SK-N-SH treated with all-trans-retinoic acid at 6 μM for 48 hours (cell line): ENCODE results near the gene PIGM.

Source experiments
- ATAC-seq: fragments of 200-7000 bp; cut with Tn5 transposase; 3 replicates; pipeline ENCODE4 v1.9.1; 2020; ENCODE audit warnings: mild to moderate bottlenecking, moderate library complexity
- ARNTL ChIP-seq: fragments of 450-650 bp; formaldehyde crosslinking; IDR thresholded peaks from 2 replicates; pipeline ENCODE4 v1.5.0; 2020; ENCODE audit warnings: low read depth, mild to moderate bottlenecking, moderate library complexity, borderline replicate concordance
- BACH2 ChIP-seq: fragments of 250-450 bp; sonication (Bioruptor Pico); IDR thresholded peaks from 2 replicates; pipeline ENCODE4 v1.9.0; 2021; ENCODE audit warnings: mild to moderate bottlenecking, borderline replicate concordance
- CSDC2 ChIP-seq: fragments of 250-450 bp; sonication (Bioruptor Pico); IDR thresholded peaks from 2 replicates; pipeline ENCODE4 v1.5.0; 2020; ENCODE audit warnings: mild to moderate bottlenecking, moderate library complexity
- ESRRG ChIP-seq: fragments of 250-450 bp; sonication (Bioruptor Pico); IDR thresholded peaks from 2 replicates; pipeline ENCODE4 v1.6.1; 2021; ENCODE audit warnings: mild to moderate bottlenecking
- GLIS3 ChIP-seq: fragments of 250-450 bp; sonication (Bioruptor Pico); IDR thresholded peaks from 2 replicates; pipeline ENCODE4 v1.5.0; 2020; ENCODE audit warnings: mild to moderate bottlenecking, moderate library complexity
- ISL1 ChIP-seq: fragments of 250-450 bp; sonication (Bioruptor Pico); IDR thresholded peaks from 2 replicates; pipeline ENCODE4 v2.1.2; 2022; ENCODE audit warnings: mild to moderate bottlenecking, moderate library complexity
- OSR1 ChIP-seq: fragments of 250-450 bp; sonication (Bioruptor Pico); IDR thresholded peaks from 2 replicates; pipeline ENCODE4 v1.8.0; 2022; ENCODE audit warnings: moderate library complexity, mild to moderate bottlenecking, inconsistent platforms
- PPARA ChIP-seq: fragments of 250-450 bp; sonication (Bioruptor Pico); IDR thresholded peaks from 2 replicates; pipeline ENCODE4 v1.5.0; 2020; ENCODE audit warnings: mild to moderate bottlenecking, borderline replicate concordance
- RARB ChIP-seq: fragments of 250-450 bp; sonication (Bioruptor Pico); IDR thresholded peaks from 2 replicates; pipeline ENCODE4 v1.8.0; 2021; ENCODE audit warnings: mild to moderate bottlenecking, moderate library complexity
- SNAI2 ChIP-seq: fragments of 250-450 bp; sonication (Bioruptor Pico); IDR thresholded peaks from 2 replicates; pipeline ENCODE4 v1.5.0; 2020; ENCODE audit warnings: mild to moderate bottlenecking, moderate library complexity
- TCF4 ChIP-seq: fragments of 250-450 bp; sonication (Bioruptor Pico); IDR thresholded peaks from 2 replicates; pipeline ENCODE4 v1.8.0; 2021; ENCODE audit warnings: mild to moderate bottlenecking, moderate library complexity, borderline replicate concordance
- TOX ChIP-seq: fragments of 250-450 bp; sonication (Bioruptor Pico); IDR thresholded peaks from 2 replicates; pipeline ENCODE4 v1.8.0; 2021; ENCODE audit warnings: mild to moderate bottlenecking, moderate library complexity, borderline replicate concordance
- ZC3H10 ChIP-seq: fragments of 250-450 bp; sonication (Bioruptor Pico); IDR thresholded peaks from 2 replicates; pipeline ENCODE4 v1.5.1; 2021; ENCODE audit warnings: mild to moderate bottlenecking, moderate library complexity
- ZFP3 ChIP-seq: fragments of 250-450 bp; sonication (Bioruptor Pico); IDR thresholded peaks from 2 replicates; pipeline ENCODE4 v1.5.0; 2020; ENCODE audit warnings: mild to moderate bottlenecking, moderate library complexity
- ZFP30 ChIP-seq: fragments of 450-650 bp; formaldehyde crosslinking; IDR thresholded peaks from 2 replicates; pipeline ENCODE4 v1.5.0; 2022; ENCODE audit warnings: mild to moderate bottlenecking, moderate library complexity
- ZNF565 ChIP-seq: fragments of 450-650 bp; formaldehyde crosslinking; conservative IDR thresholded peaks from 2 replicates; pipeline ENCODE4 v1.5.0; 2020; ENCODE audit warnings: low read depth, mild to moderate bottlenecking, moderate library complexity
- ZNF70 ChIP-seq: fragments of 450-650 bp; formaldehyde crosslinking; IDR thresholded peaks from 2 replicates; pipeline ENCODE4 v1.5.0; 2020; ENCODE audit warnings: mild to moderate bottlenecking, moderate library complexity
- ZNF8 ChIP-seq: fragments of 450-650 bp; formaldehyde crosslinking; IDR thresholded peaks from 2 replicates; pipeline ENCODE4 v1.5.0; 2020; ENCODE audit warnings: mild to moderate bottlenecking, moderate library complexity
- TF ChIP-seq, protein P1 (sequence below): fragments of 250-450 bp; sonication (Bioruptor Pico); IDR thresholded peaks from 2 replicates; pipeline ENCODE4 v1.8.0; 2020; ENCODE audit warnings: mild to moderate bottlenecking, moderate library complexity, borderline replicate concordance
- TF ChIP-seq, protein P2 (sequence below): fragments of 250-450 bp; sonication (Bioruptor Pico); IDR thresholded peaks from 2 replicates; pipeline ENCODE4 v1.5.0; 2020; ENCODE audit warnings: mild to moderate bottlenecking, moderate library complexity
- TF ChIP-seq, protein P3 (sequence below): fragments of 250-450 bp; sonication (Bioruptor Pico); IDR thresholded peaks from 2 replicates; pipeline ENCODE4 v1.8.0; 2021; ENCODE audit warnings: low read depth, mild to moderate bottlenecking, moderate library complexity, borderline replicate concordance
- TF ChIP-seq, protein P4 (sequence below): fragments of 250-450 bp; sonication (Bioruptor Pico); IDR thresholded peaks from 2 replicates; pipeline ENCODE4 v1.5.1; 2021; ENCODE audit warnings: mild to moderate bottlenecking, moderate library complexity

PIGM gene

DNA sequence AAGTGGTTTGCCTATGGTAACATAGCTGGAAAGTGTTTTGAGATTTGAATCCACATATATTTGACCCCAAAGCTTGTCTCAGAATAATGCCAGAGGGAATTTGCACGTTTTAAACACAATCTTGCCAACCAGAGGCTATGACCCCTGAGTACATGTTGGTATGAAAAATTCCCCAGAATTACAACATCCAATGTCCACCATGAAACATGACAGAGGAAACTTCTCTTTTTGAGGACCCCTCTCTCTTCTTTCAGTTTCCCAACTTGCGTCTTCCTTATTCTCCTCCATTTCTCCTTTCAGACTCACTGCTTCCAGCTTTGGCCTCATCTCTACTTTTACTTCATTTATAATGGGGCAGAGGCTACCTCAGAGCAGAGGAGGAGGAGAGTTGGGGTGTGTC lies 44.0 kb upstream of the PIGM start:
- TF ChIP-seq ZNF8 (CRISPR knock-in tag) (no peak), ZFP30 (CRISPR knock-in tag) (no peak), ISL1 (CRISPR knock-in tag) (no peak), GLIS3 (CRISPR knock-in tag) (no peak), CSDC2 (CRISPR knock-in tag) (no peak), RARB (CRISPR knock-in tag) (no peak), ZNF70 (CRISPR knock-in tag) (no peak), PPARA (CRISPR knock-in tag) (no peak), ZC3H10 (CRISPR knock-in tag) (no peak), ZFP3 (CRISPR knock-in tag) (no peak), SNAI2 (CRISPR knock-in tag) (no peak), TOX (no peak)
- TF ChIP-seq, protein P1, sequence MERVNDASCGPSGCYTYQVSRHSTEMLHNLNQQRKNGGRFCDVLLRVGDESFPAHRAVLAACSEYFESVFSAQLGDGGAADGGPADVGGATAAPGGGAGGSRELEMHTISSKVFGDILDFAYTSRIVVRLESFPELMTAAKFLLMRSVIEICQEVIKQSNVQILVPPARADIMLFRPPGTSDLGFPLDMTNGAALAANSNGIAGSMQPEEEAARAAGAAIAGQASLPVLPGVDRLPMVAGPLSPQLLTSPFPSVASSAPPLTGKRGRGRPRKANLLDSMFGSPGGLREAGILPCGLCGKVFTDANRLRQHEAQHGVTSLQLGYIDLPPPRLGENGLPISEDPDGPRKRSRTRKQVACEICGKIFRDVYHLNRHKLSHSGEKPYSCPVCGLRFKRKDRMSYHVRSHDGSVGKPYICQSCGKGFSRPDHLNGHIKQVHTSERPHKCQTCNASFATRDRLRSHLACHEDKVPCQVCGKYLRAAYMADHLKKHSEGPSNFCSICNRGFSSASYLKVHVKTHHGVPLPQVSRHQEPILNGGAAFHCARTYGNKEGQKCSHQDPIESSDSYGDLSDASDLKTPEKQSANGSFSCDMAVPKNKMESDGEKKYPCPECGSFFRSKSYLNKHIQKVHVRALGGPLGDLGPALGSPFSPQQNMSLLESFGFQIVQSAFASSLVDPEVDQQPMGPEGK (CRISPR knock-in tag), result no peak
- TF ChIP-seq, protein P2, sequence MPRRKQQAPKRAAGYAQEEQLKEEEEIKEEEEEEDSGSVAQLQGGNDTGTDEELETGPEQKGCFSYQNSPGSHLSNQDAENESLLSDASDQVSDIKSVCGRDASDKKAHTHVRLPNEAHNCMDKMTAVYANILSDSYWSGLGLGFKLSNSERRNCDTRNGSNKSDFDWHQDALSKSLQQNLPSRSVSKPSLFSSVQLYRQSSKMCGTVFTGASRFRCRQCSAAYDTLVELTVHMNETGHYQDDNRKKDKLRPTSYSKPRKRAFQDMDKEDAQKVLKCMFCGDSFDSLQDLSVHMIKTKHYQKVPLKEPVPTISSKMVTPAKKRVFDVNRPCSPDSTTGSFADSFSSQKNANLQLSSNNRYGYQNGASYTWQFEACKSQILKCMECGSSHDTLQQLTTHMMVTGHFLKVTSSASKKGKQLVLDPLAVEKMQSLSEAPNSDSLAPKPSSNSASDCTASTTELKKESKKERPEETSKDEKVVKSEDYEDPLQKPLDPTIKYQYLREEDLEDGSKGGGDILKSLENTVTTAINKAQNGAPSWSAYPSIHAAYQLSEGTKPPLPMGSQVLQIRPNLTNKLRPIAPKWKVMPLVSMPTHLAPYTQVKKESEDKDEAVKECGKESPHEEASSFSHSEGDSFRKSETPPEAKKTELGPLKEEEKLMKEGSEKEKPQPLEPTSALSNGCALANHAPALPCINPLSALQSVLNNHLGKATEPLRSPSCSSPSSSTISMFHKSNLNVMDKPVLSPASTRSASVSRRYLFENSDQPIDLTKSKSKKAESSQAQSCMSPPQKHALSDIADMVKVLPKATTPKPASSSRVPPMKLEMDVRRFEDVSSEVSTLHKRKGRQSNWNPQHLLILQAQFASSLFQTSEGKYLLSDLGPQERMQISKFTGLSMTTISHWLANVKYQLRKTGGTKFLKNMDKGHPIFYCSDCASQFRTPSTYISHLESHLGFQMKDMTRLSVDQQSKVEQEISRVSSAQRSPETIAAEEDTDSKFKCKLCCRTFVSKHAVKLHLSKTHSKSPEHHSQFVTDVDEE, result no peak
- no peak for ATAC-seq

DNA sequence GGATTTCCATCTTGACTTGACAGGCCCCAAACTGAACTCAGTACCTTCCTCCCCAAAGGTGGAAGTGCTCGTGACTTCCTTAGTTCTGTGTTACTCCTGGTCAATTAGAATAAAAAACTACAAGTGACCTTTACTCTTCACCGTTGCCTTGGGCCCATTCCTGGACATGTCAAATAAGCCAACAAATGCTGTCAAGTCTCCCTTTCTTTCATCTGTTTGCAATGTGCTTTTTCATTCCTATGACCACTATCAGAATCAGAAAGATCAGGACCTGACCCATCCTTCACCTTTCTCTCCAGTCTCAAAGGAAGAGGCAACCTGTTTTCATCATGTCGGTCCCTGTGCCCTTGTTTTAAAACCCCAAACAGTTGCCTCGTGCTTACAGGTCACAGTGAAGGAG lies 43.1 kb upstream of the PIGM start:
- no peak for ATAC-seq
- TF ChIP-seq BACH2 (CRISPR knock-in tag) (no peak), GLIS3 (CRISPR knock-in tag) (no peak), ZNF70 (CRISPR knock-in tag) (no peak), ZNF565 (CRISPR knock-in tag) (no peak), TCF4 (CRISPR knock-in tag) (no peak), ZFP3 (CRISPR knock-in tag) (no peak), CSDC2 (CRISPR knock-in tag) (no peak), ZNF8 (CRISPR knock-in tag) (no peak), SNAI2 (CRISPR knock-in tag) (no peak)
- TF ChIP-seq, protein P3, sequence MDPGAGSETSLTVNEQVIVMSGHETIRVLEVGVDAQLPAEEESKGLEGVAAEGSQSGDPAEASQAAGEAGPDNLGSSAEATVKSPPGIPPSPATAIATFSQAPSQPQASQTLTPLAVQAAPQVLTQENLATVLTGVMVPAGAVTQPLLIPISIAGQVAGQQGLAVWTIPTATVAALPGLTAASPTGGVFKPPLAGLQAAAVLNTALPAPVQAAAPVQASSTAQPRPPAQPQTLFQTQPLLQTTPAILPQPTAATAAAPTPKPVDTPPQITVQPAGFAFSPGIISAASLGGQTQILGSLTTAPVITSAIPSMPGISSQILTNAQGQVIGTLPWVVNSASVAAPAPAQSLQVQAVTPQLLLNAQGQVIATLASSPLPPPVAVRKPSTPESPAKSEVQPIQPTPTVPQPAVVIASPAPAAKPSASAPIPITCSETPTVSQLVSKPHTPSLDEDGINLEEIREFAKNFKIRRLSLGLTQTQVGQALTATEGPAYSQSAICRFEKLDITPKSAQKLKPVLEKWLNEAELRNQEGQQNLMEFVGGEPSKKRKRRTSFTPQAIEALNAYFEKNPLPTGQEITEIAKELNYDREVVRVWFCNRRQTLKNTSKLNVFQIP (CRISPR knock-in tag), result no peak
- TF ChIP-seq, protein P2, result no peak

DNA sequence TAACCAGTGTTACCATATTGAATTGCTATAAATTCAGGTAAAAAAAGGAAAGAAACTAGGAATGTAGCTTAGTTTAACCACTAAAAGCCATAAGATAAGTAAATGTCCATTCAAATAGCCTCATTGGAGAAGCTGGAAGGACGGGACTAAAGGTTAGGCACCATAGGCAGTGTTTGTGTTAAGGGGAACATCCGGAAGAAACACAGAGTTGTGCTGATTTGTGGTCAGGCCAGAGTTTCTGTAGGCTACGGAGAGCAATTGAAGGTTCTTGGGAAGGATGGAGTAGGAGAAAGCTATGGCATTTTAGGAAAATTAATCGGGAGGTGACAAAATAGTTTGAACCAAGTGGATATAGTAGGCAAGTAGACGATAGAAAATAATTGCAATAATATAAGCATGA lies 39.5 kb upstream of the PIGM start:
- no peak for ATAC-seq
- TF ChIP-seq ZFP3 (CRISPR knock-in tag), result no peak
- TF ChIP-seq ESRRG (CRISPR knock-in tag), result no peak
- no peak for TF ChIP-seq GLIS3 (CRISPR knock-in tag)
- no peak for TF ChIP-seq PPARA (CRISPR knock-in tag)
- no peak for TF ChIP-seq ISL1 (CRISPR knock-in tag)
- no peak for TF ChIP-seq TCF4 (CRISPR knock-in tag)
- no peak for TF ChIP-seq ZFP30 (CRISPR knock-in tag)
- TF ChIP-seq ZNF70 (CRISPR knock-in tag), result no peak
- TF ChIP-seq, protein P3 (CRISPR knock-in tag), result no peak
- no peak for TF ChIP-seq ZNF8 (CRISPR knock-in tag)
- TF ChIP-seq BACH2 (CRISPR knock-in tag), result no peak
- TF ChIP-seq, protein P4, sequence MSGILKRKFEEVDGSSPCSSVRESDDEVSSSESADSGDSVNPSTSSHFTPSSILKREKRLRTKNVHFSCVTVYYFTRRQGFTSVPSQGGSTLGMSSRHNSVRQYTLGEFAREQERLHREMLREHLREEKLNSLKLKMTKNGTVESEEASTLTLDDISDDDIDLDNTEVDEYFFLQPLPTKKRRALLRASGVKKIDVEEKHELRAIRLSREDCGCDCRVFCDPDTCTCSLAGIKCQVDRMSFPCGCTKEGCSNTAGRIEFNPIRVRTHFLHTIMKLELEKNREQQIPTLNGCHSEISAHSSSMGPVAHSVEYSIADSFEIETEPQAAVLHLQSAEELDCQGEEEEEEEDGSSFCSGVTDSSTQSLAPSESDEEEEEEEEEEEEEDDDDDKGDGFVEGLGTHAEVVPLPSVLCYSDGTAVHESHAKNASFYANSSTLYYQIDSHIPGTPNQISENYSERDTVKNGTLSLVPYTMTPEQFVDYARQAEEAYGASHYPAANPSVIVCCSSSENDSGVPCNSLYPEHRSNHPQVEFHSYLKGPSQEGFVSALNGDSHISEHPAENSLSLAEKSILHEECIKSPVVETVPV (CRISPR knock-in tag), result no peak
- no peak for TF ChIP-seq ZNF565 (CRISPR knock-in tag)
- no peak for TF ChIP-seq ARNTL (CRISPR knock-in tag)
- TF ChIP-seq OSR1 (CRISPR knock-in tag), result no peak
- no peak for TF ChIP-seq TOX
